ENCODE results near the gene ZNF688.

Gene ZNF688

GRCh38 chr16:30565526-30565925, 6.0 kb downstream of the ZNF688 start:
- ATAC-seq (ENCODE audit: low read depth), result no peak
- H3K4me1 ChIP-seq (ENCODE audit: insufficient read depth, poor library complexity, severe bottlenecking), result peaks cover 15% of the 10 kb centered on the region
- H3K27ac ChIP-seq (ENCODE audit: poor library complexity, severe bottlenecking), result no peak overlapping the region
- DNase-seq (ENCODE audit: low spot score), result no peak
- TF ChIP-seq, protein P1, sequence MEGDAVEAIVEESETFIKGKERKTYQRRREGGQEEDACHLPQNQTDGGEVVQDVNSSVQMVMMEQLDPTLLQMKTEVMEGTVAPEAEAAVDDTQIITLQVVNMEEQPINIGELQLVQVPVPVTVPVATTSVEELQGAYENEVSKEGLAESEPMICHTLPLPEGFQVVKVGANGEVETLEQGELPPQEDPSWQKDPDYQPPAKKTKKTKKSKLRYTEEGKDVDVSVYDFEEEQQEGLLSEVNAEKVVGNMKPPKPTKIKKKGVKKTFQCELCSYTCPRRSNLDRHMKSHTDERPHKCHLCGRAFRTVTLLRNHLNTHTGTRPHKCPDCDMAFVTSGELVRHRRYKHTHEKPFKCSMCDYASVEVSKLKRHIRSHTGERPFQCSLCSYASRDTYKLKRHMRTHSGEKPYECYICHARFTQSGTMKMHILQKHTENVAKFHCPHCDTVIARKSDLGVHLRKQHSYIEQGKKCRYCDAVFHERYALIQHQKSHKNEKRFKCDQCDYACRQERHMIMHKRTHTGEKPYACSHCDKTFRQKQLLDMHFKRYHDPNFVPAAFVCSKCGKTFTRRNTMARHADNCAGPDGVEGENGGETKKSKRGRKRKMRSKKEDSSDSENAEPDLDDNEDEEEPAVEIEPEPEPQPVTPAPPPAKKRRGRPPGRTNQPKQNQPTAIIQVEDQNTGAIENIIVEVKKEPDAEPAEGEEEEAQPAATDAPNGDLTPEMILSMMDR (IDR thresholded peaks at IDR 0.05; ENCODE audit: poor library complexity, severe bottlenecking), result no peak
- H3K4me3 ChIP-seq (ENCODE audit: severe bottlenecking), result no peak overlapping the region
- no peaks in the 10 kb centered on the region for H3K9me3 ChIP-seq (ENCODE audit: severe bottlenecking)
- H3K36me3 ChIP-seq (ENCODE audit: low read depth), result no peaks in the 10 kb centered on the region
- H3K27me3 ChIP-seq (ENCODE audit: insufficient read depth, poor library complexity, severe bottlenecking), result no peaks in the 10 kb centered on the region

DNA sequence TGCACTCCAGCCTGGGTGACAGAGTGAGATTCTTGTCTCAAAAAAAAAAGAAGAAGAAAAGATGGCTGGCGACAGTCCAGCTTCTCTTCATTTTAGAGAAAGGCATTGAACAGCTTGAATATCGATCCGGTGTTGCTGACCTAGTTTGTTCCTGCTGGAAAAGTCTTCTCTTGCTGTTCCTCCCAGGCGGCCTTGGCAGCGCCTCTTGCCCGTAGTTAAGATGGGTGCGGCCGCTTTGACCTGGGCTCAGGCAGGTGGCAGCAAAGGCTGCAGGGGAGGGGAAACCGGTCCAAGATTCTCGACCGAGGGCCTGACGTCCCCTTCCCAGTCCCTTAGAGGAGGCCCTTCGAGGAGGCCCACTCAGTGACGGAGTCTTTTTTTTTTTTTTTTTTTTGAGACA, 9.5 kb downstream of the ZNF688 start:
- H3K9me3 ChIP-seq (ENCODE audit: severe bottlenecking), result no peaks in the 10 kb centered on the region
- DNase-seq (ENCODE audit: low spot score) (no peak), ATAC-seq (ENCODE audit: low read depth) (no peak)
- no peaks in the 10 kb centered on the region for H3K36me3 ChIP-seq (ENCODE audit: low read depth)
- H3K27me3 ChIP-seq (ENCODE audit: insufficient read depth, poor library complexity, severe bottlenecking), result no peaks in the 10 kb centered on the region
- H3K27ac ChIP-seq (ENCODE audit: poor library complexity, severe bottlenecking), result no peak overlapping the region
- no peak overlapping the region for H3K4me3 ChIP-seq (ENCODE audit: severe bottlenecking)
- TF ChIP-seq, protein P1 (IDR thresholded peaks at IDR 0.05; ENCODE audit: poor library complexity, severe bottlenecking), result no peak
- H3K4me1 ChIP-seq (ENCODE audit: insufficient read depth, poor library complexity, severe bottlenecking), result no peaks in the 10 kb centered on the region

DNA sequence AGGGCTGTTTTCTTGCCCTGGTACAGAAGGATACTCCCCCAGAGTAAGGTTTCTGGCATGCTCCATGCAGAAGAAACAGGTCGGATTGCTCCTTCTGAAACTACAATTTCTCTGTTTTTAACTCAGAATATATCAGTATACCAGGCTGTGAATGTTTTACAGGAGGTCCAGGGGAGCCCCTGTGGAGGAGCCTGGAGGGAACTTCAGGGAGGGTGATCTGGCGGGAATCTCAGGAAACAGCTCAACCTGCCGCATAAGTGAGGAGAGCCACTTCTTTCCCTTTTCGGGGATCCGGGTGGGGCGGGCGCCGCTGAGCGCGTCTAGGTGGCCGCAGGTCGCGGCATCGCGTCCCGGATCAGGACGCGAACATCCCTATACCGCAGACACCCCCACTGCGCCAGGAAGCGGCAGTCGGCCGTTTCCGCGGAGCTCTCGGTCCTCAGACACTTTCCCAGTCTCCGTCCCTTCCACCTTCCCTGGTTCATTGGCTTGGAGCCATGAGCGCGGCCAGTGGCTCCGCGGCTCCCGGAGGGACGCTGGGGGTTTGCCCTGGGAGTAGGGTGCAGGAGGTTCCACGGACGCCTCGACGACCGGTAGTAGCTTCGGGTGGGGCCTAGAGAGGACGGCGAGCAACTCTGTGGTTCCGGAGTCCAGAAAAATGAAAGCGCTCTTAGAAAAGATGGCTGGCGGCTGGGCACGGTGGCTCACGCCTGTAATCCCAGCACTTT, 10.3 kb downstream of the ZNF688 start:
- TF ChIP-seq, protein P1 (IDR thresholded peaks at IDR 0.05; ENCODE audit: poor library complexity, severe bottlenecking), result no peak
- Histone ChIP-seq H3K27me3 (ENCODE audit: insufficient read depth, poor library complexity, severe bottlenecking) (no peaks in the 10 kb centered on the region), H3K27ac (ENCODE audit: poor library complexity, severe bottlenecking) (no peak overlapping the region), H3K36me3 (ENCODE audit: low read depth) (peaks cover 2% of the 10 kb centered on the region; the same call in 1 of the 2 replicates), H3K4me1 (ENCODE audit: insufficient read depth, poor library complexity, severe bottlenecking) (no peaks in the 10 kb centered on the region), H3K9me3 (ENCODE audit: severe bottlenecking) (no peaks in the 10 kb centered on the region), H3K4me3 (ENCODE audit: severe bottlenecking) (no peak overlapping the region)
- DNase-seq (ENCODE audit: low spot score) (no peak), ATAC-seq (ENCODE audit: low read depth) (no peak)

DNA sequence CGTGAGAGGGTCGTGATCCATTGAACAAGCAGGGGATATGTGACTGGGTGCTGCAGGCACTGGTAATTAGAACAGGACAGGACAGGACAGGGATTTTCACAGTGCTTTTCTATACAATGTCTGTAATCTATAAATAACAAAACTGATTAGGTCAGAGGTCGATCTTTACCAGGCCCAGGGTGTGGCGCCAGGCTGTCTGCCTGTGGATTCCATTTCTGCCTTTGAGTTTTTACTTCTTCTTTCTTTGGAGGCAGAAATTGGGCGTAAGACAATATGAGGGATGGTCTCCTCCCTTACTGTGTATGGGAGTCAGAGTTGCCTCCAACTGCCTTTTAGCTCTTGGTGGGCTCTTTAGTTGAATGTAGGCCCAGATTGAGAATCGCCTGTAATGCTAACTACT, 11.8 kb downstream of the ZNF688 start:
- Histone ChIP-seq H3K9me3 (ENCODE audit: severe bottlenecking) (no peaks in the 10 kb centered on the region), H3K4me3 (ENCODE audit: severe bottlenecking) (no peak overlapping the region), H3K27me3 (ENCODE audit: insufficient read depth, poor library complexity, severe bottlenecking) (no peaks in the 10 kb centered on the region), H3K36me3 (ENCODE audit: low read depth) (peaks cover 15% of the 10 kb centered on the region), H3K4me1 (ENCODE audit: insufficient read depth, poor library complexity, severe bottlenecking) (no peaks in the 10 kb centered on the region), H3K27ac (ENCODE audit: poor library complexity, severe bottlenecking) (no peak overlapping the region)
- TF ChIP-seq, protein P1 (IDR thresholded peaks at IDR 0.05; ENCODE audit: poor library complexity, severe bottlenecking), result no peak
- DNase-seq (ENCODE audit: low spot score) (no peak), ATAC-seq (ENCODE audit: low read depth) (no peak)

GRCh38 chr16:30558789-30559377, 12.6 kb downstream of the ZNF688 start:
- Histone ChIP-seq H3K4me1 (ENCODE audit: insufficient read depth, poor library complexity, severe bottlenecking) (no peaks in the 10 kb centered on the region), H3K36me3 (ENCODE audit: low read depth) (peaks cover 22% of the 10 kb centered on the region), H3K9me3 (ENCODE audit: severe bottlenecking) (no peaks in the 10 kb centered on the region), H3K27me3 (ENCODE audit: insufficient read depth, poor library complexity, severe bottlenecking) (no peaks in the 10 kb centered on the region), H3K4me3 (ENCODE audit: severe bottlenecking) (peak overlapping the region; percentile 68), H3K27ac (ENCODE audit: poor library complexity, severe bottlenecking) (no peak overlapping the region)
- DNase-seq (ENCODE audit: low spot score), result no peak
- ATAC-seq (ENCODE audit: low read depth), result no peak
- TF ChIP-seq, protein P1 (IDR thresholded peaks at IDR 0.05; ENCODE audit: poor library complexity, severe bottlenecking), result no peak

Data from RWPE2 (cell line).